Gastrocnemius medialis (tissue), 4 donors: ENCODE results near the gene TNIK.

ENCODE experiments used
- CTCF ChIP-seq, 5 experiments: fragments of 450-650 bp in 3 of 5; fragments of 200-600 bp in 2 of 5; sonication (generic) in 2 of 5; IDR thresholded peaks in 4 of 5; conservative IDR thresholded peaks in 1 of 5; 1 replicate in 4 of 5; 2 replicates in 1 of 5; pipeline ENCODE4 v1.5.1; 2016 to 2019; ENCODE audit warnings: antibody characterized with exemption in 5 of 5, mild to moderate bottlenecking in 3 of 5, moderate library complexity in 3 of 5
- POLR2A ChIP-seq, 2 donors: fragments of 450-650 bp; IDR thresholded peaks; one replicate each; pipeline ENCODE4 v1.6.1; 2017; ENCODE audit warnings: antibody characterized with exemption in 2 of 2, mild to moderate bottlenecking in 2 of 2, moderate library complexity in 2 of 2

GRCh38 chr3:171353423-171353822 lies 106.8 kb downstream of the TNIK start:
- TF ChIP-seq CTCF (IDR thresholded peaks at IDR 0.05 in 4 of 5, conservative IDR thresholded peaks at IDR 0.05 in 1 of 5) (no peak), POLR2A (IDR thresholded peaks at IDR 0.05) (no peak)
